ENCODE measurements around the gene ADCY2. TPM values are rescaled to one million over a fixed set of nuclear protein-coding genes. Genes with fewer than 3 reads are reported as not detected.

The ADCY2 gene
- polyA plus RNA-seq, 1 experiment = not detected

DNA sequence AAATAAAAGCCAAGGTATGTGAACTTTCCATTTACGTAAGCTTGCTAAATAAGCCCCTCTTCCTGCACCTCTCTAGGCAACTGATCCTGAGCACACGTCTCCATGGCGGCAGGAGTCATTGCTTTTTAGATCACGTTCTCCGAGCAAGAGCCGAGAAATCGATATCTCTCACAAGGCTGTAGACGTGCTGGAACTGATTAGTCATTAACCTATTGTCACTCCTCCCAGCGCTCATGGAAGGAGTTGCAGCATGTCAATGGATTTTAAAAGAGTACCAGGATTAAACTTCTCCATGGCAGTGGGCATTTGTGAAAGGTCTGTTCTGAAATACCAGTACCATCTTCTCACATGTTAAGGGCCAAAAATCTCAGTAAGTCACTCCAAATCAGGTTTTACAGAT, 4.7 kb upstream of the ADCY2 start:
- Histone ChIP-seq H3K9me3 (ENCODE audit: control insufficient read depth, insufficient read depth, low read length) (peaks cover 30% of the 10 kb centered on the region), H3K4me3 (ENCODE audit: low read depth, low read length) (no peak overlapping the region), H3K27ac (ENCODE audit: low read depth, low read length) (no peak overlapping the region), H3K27me3 (ENCODE audit: control insufficient read depth, insufficient read depth, low read length) (no peaks in the 10 kb centered on the region)
- POLR2A ChIA-PET = no interaction called here
- CTCF ChIA-PET = no interaction called here
- TF ChIP-seq, protein P1, sequence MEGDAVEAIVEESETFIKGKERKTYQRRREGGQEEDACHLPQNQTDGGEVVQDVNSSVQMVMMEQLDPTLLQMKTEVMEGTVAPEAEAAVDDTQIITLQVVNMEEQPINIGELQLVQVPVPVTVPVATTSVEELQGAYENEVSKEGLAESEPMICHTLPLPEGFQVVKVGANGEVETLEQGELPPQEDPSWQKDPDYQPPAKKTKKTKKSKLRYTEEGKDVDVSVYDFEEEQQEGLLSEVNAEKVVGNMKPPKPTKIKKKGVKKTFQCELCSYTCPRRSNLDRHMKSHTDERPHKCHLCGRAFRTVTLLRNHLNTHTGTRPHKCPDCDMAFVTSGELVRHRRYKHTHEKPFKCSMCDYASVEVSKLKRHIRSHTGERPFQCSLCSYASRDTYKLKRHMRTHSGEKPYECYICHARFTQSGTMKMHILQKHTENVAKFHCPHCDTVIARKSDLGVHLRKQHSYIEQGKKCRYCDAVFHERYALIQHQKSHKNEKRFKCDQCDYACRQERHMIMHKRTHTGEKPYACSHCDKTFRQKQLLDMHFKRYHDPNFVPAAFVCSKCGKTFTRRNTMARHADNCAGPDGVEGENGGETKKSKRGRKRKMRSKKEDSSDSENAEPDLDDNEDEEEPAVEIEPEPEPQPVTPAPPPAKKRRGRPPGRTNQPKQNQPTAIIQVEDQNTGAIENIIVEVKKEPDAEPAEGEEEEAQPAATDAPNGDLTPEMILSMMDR (IDR thresholded peaks at IDR 0.05; ENCODE audit: low read depth, low read length) = no peak
- no peak for DNase-seq (ENCODE audit: low read depth, low spot score)

DNA sequence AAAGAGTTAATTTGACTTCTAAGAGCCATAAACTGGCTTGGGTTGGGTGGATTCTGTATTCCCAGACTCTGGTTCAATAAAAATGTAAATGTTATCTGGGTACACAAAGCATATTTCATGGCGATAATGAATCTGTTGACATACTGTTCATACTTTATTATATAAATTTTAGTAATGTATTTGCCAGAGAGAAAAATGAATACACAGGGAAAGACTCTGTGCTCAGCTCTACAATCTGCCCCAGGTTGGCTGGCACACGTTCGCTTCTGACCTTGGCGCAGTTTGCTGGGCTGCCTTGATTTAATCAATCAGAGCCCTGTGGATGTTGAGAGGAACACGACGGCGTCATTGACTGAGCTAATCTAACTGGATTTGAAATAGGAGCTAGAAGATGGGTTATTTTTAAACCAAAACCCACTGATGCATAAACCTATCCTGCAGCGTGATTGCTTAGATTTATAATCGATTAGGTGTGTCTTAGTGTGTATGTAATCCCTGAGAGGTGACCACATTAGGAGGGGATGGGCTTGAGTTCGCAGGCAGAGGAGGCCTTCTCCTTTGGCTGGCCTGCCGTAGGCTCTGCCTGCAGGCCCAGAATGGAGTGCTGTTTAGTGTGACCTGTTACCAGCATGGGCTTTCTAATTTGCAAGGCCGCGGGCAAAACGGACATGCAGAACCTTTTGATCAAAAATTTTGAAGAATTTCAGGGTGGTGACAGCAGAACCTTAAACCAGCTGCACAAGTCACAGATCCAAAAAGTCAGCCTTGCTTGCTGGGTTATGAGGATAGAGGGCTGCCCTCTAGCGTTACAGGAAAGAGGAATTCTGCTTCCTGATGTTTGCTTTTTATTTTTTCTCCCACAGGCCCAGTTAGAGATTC, 3.9 kb upstream of the ADCY2 start:
- TF ChIP-seq, protein P1 (IDR thresholded peaks at IDR 0.05; ENCODE audit: low read depth, low read length) = peak; percentile 36
- Histone ChIP-seq H3K27ac (ENCODE audit: low read depth, low read length) (no peak overlapping the region), H3K9me3 (ENCODE audit: control insufficient read depth, insufficient read depth, low read length) (peaks cover 33% of the 10 kb centered on the region), H3K27me3 (ENCODE audit: control insufficient read depth, insufficient read depth, low read length) (no peaks in the 10 kb centered on the region), H3K4me3 (ENCODE audit: low read depth, low read length) (no peak overlapping the region)
- POLR2A ChIA-PET = no interaction called here
- DNase-seq (ENCODE audit: low read depth, low spot score) = no peak
- CTCF ChIA-PET = no interaction called here

DNA sequence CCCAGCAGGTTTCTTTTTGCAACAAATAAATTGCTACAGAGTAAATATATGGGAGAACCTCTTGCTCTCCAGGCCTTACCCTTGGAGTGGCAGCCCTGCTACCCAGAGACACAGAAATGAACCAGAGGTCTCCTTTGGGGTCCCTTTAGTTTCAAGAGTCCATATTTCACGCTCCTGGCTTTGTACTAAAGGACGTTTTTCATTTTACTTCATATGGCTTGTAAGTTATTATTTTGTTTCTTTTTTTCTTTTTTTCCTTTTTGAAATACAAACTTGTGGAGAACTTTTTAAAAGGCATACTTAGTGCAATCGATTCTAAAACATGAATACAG, 3.3 kb upstream of the ADCY2 start:
- ChIA-PET POLR2A (no interaction called here), CTCF (no interaction called here)
- H3K4me3 ChIP-seq (ENCODE audit: low read depth, low read length) = no peak overlapping the region
- H3K27me3 ChIP-seq (ENCODE audit: control insufficient read depth, insufficient read depth, low read length) = no peaks in the 10 kb centered on the region
- peaks cover 33% of the 10 kb centered on the region for H3K9me3 ChIP-seq (ENCODE audit: control insufficient read depth, insufficient read depth, low read length)
- TF ChIP-seq, protein P1 (IDR thresholded peaks at IDR 0.05; ENCODE audit: low read depth, low read length) = no peak
- no peak for DNase-seq (ENCODE audit: low read depth, low spot score)
- H3K27ac ChIP-seq (ENCODE audit: low read depth, low read length) = no peak overlapping the region

DNA sequence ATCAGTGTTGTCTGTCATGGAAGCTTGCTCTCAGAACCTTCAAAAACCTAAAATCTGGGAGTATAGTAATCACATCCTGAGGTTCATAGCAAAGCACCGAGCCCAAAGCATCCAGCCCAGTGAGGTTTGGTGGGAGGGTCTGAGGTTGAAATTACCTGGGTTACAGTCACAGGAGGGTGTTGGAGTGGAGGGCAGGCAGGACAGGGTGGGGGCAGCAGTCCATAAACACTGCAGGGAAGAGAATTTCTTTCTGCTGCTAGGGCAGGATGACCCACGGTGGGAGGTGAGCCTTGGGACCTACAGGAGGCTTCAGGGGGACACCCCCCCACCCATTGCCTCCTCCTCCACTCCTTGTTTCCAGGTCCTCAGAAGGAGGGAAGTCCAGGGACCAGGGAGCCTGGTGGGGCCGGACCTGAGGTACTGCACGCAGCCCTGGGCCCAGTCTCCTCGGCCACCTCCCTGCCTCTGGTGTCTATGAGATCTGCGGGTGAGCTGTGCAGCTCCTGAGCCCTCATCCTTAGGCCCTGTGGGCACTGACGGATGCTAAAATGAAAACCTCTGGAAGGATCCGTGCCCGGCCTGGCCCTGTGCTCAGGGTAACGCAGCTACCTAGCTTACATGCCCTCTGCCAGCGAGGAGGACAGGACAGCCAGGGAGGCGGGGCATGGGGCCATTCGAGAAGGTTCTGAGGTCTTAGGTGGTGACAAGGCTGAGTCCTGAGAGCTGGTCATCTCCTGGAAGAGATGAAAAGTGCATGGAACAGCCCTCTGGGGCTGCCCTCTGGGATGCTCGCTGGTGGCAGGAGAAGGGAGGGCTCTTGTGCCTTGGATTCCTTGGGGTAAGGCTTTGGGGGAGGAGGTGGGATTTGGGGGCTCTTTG, 1.8 kb upstream of the ADCY2 start:
- Histone ChIP-seq H3K4me3 (ENCODE audit: low read depth, low read length) (no peak overlapping the region), H3K9me3 (ENCODE audit: control insufficient read depth, insufficient read depth, low read length) (peaks cover 31% of the 10 kb centered on the region), H3K27ac (ENCODE audit: low read depth, low read length) (no peak overlapping the region), H3K27me3 (ENCODE audit: control insufficient read depth, insufficient read depth, low read length) (no peaks in the 10 kb centered on the region)
- no peak for DNase-seq (ENCODE audit: low read depth, low spot score)
- POLR2A ChIA-PET = no interaction called here
- TF ChIP-seq, protein P1 (IDR thresholded peaks at IDR 0.05; ENCODE audit: low read depth, low read length) = no peak
- CTCF ChIA-PET = no interaction called here

DNA sequence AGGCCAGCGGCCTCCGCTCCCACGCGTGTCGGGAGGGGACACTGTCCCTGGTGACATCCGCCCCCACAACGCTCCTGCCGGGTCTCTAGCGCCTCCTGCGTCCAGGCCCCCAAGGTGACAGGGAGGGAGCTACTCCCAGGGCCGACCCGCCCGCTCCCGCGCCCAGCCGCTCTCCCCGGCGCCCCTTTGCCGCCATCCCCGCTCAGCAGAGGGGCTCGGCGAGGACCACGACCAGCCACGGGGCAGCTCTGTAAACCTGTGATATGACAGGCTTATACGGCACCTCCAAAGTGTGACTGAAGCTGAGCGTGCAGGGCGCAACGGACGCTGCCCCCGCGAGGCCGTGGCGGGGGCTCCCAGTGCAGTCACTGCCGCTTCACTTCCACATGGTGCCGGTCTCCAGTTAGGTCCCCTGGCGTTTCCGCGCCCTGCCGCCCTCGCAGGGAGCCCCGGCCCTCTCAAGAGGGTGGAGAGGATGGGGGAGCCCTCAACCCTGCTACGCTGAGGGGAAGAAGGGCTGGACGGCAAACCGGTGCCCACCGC, 978 bp upstream of the ADCY2 start:
- Histone ChIP-seq H3K9me3 (ENCODE audit: control insufficient read depth, insufficient read depth, low read length) (peaks cover 31% of the 10 kb centered on the region), H3K4me3 (ENCODE audit: low read depth, low read length) (no peak overlapping the region), H3K27ac (ENCODE audit: low read depth, low read length) (no peak overlapping the region), H3K27me3 (ENCODE audit: control insufficient read depth, insufficient read depth, low read length) (no peaks in the 10 kb centered on the region)
- TF ChIP-seq, protein P1 (IDR thresholded peaks at IDR 0.05; ENCODE audit: low read depth, low read length) = no peak
- CTCF ChIA-PET = no interaction called here
- no peak for DNase-seq (ENCODE audit: low read depth, low spot score)
- POLR2A ChIA-PET = no interaction called here
